ENCODE data around the gene SIGLEC1.

SIGLEC1 gene

GRCh38 chr20:3729378-3729777 is 17.0 kb upstream of the SIGLEC1 start:
- FAIRE-seq (peak; percentile 13), DNase-seq (ENCODE audit: low spot score) (no peak)

GRCh38 chr20:3728876-3729275 is 16.5 kb upstream of the SIGLEC1 start:
- FAIRE-seq = no peak
- no peak for DNase-seq (ENCODE audit: low spot score)

GRCh38 chr20:3728354-3728753 is 16.0 kb upstream of the SIGLEC1 start:
- no peak for DNase-seq (ENCODE audit: low spot score)
- no peak for FAIRE-seq

GRCh38 chr20:3727401-3728021 is 15.1 kb upstream of the SIGLEC1 start:
- FAIRE-seq (no peak), DNase-seq (ENCODE audit: low spot score) (no peak)

GRCh38 chr20:3724356-3724755 is 12.0 kb upstream of the SIGLEC1 start:
- no peak for FAIRE-seq
- DNase-seq (ENCODE audit: low spot score) = no peak

GRCh38 chr20:3723284-3723683 is 10.9 kb upstream of the SIGLEC1 start:
- FAIRE-seq (no peak), DNase-seq (ENCODE audit: low spot score) (no peak)

GRCh38 chr20:3721912-3722311 is 9.5 kb upstream of the SIGLEC1 start:
- FAIRE-seq (no peak), DNase-seq (ENCODE audit: low spot score) (no peak)

- FAIRE-seq (no peak), DNase-seq (ENCODE audit: low spot score) (no peak)
Measured at GRCh38 chr20:3720626-3721025, 8.2 kb upstream of the SIGLEC1 start.

GRCh38 chr20:3720068-3720467 is 7.7 kb upstream of the SIGLEC1 start:
- FAIRE-seq (no peak), DNase-seq (ENCODE audit: low spot score) (no peak)

GRCh38 chr20:3719046-3719445 is 6.6 kb upstream of the SIGLEC1 start:
- DNase-seq (ENCODE audit: low spot score) (no peak), FAIRE-seq (no peak)

- DNase-seq (ENCODE audit: low spot score) = peak; percentile 50
Measured at GRCh38 chr20:3716195-3716834, 3.9 kb upstream of the SIGLEC1 start.

GRCh38 chr20:3714092-3714491 is 1.7 kb upstream of the SIGLEC1 start:
- no peak for DNase-seq (ENCODE audit: low spot score)
- FAIRE-seq = no peak

More at GRCh38 chr20:3716195-3716834, 3.9 kb upstream of the SIGLEC1 start:
- no peak for FAIRE-seq

- FAIRE-seq (no peak), DNase-seq (ENCODE audit: low spot score) (no peak)
Measured at GRCh38 chr20:3711484-3711941, 887 bp downstream of the SIGLEC1 start.

GRCh38 chr20:3710703-3711483 is 1.5 kb downstream of the SIGLEC1 start:
- DNase-seq (ENCODE audit: low spot score) (peak; percentile 80), FAIRE-seq (no peak)

GRCh38 chr20:3710011-3710466 is 2.4 kb downstream of the SIGLEC1 start:
- FAIRE-seq (no peak), DNase-seq (ENCODE audit: low spot score) (no peak)

- FAIRE-seq (no peak), DNase-seq (ENCODE audit: low spot score) (no peak)
Measured at GRCh38 chr20:3707508-3707899, 4.9 kb downstream of the SIGLEC1 start.

GRCh38 chr20:3706774-3707507 is 5.5 kb downstream of the SIGLEC1 start:
- FAIRE-seq (no peak), DNase-seq (ENCODE audit: low spot score) (no peak)

GRCh38 chr20:3705970-3706739 is 6.2 kb downstream of the SIGLEC1 start:
- no peak for DNase-seq (ENCODE audit: low spot score)
- no peak for FAIRE-seq

GRCh38 chr20:3705491-3705969 is 6.9 kb downstream of the SIGLEC1 start:
- no peak for FAIRE-seq

GRCh38 chr20:3704087-3704486 is 8.3 kb downstream of the SIGLEC1 start:
- FAIRE-seq = no peak

More at GRCh38 chr20:3705491-3705969, 6.9 kb downstream of the SIGLEC1 start:
- DNase-seq (ENCODE audit: low spot score) = no peak

More at GRCh38 chr20:3704087-3704486, 8.3 kb downstream of the SIGLEC1 start:
- no peak for DNase-seq (ENCODE audit: low spot score)

Measured in urothelium cell line (cell line).